ENCODE results near the gene ITGA5. TPM values are rescaled to one million over a fixed set of nuclear protein-coding genes. Genes with fewer than 3 reads are reported as not detected.

ITGA5 gene
- total RNA-seq, 1 experiment from 2014 or later = 12.2 TPM

DNA sequence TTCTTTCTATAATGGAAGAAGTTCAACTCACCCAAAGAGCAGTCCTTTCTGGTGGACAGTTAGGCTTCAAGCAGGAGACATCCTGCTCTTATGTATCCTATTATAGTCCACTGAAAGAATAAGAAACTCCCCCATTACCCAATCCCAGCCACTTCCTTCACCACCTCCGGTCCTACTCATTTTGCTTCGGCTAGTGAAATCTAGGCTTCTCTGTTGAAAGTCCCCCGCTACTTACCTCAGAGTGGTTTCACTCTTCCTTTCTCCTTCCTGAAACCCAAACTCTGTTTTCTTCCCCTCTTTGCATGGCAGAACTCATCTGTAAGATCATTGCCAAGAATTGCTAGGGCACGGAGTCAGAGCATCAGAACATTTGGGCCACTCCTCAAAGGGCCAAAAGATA lies 54.7 kb downstream of the ITGA5 start, which contains the start of gene GPR84:
TSS of gene GPR84 (minus strand) at position 74 of the 400 bp plus-strand sequence. CDS start 635 bp downstream, outside the sequence.
- H4K8ac ChIP-seq (replicated peaks; ENCODE audit: insufficient read length, low read depth, low read length) = no peak within 1 kb of the TSS
- no peak within 1 kb of the TSS for H2AK5ac ChIP-seq (ENCODE audit: insufficient read length, low read length)
- H3K36me3 Mint-ChIP-seq (ENCODE audit: insufficient read depth in 1 of 3, low read depth in 3 of 3) = no peaks in the 10 kb centered on the region
- WGBS (ENCODE audit: extremely low coverage, insufficient read length, low lambda C conversion rate) = no CpG with 5 or more reads among the region's 4 CpGs
- no peak within 1 kb of the TSS for H3K27ac Mint-ChIP-seq
- no peak within 1 kb of the TSS for H3K56ac ChIP-seq (ENCODE audit: insufficient read length, low read depth, low read length)
- no peaks in the 10 kb centered on the region for H3K9me3 Mint-ChIP-seq
- H3K4me1 Mint-ChIP-seq = peaks cover 19 to 21% of the 10 kb centered on the region in 2 experiments
- H2BK120ac ChIP-seq (ENCODE audit: low read depth, low read length, poor library complexity, severe bottlenecking) = no peak within 1 kb of the TSS
- H3K4me2 ChIP-seq (ENCODE audit: insufficient read depth, insufficient read length, low read length) = no peak within 1 kb of the TSS
- DNase-seq = no peak
- H3K14ac ChIP-seq (ENCODE audit: insufficient read depth, low read length) = no peak within 1 kb of the TSS
- H2BK12ac ChIP-seq (ENCODE audit: insufficient read length, low read depth, low read length) = no peak within 1 kb of the TSS
- no peak within 1 kb of the TSS for H3K4me3 Mint-ChIP-seq
- H2BK5ac ChIP-seq (ENCODE audit: insufficient read length, low read length) = no peak within 1 kb of the TSS
- no peak within 1 kb of the TSS for H2BK15ac ChIP-seq (ENCODE audit: low read depth, low read length)
- H3K4ac ChIP-seq (ENCODE audit: low read depth, low read length) = no peak within 1 kb of the TSS
- no peak within 1 kb of the TSS for H4K5ac ChIP-seq (ENCODE audit: insufficient read length, low read depth, low read length)
- no peaks in the 10 kb centered on the region for H3K79me1 ChIP-seq (ENCODE audit: insufficient read depth, low read depth, low read length, poor library complexity, severe bottlenecking)
- no peak within 1 kb of the TSS for H2BK20ac ChIP-seq (ENCODE audit: low read depth, low read length, poor library complexity, severe bottlenecking)
- H3K27me3 Mint-ChIP-seq (ENCODE audit: low read depth) = peaks cover 38% of the 10 kb centered on the region
- no peaks in the 10 kb centered on the region for H3K79me2 ChIP-seq (ENCODE audit: insufficient read depth, low read length)
- H3K27ac ChIP-seq (ENCODE audit: insufficient read length, low read depth, low read length) = no peak within 1 kb of the TSS
- peaks cover 2% of the 10 kb centered on the region; the same call in 1 of the 2 replicates for H3K27me3 ChIP-seq (ENCODE audit: insufficient read depth, low read length)
- H3K23ac ChIP-seq (ENCODE audit: insufficient read length, low read depth, low read length) = no peak within 1 kb of the TSS
- no peak within 1 kb of the TSS for H3K9ac ChIP-seq (ENCODE audit: extremely low read depth, insufficient read length, low read length)
- TF ChIP-seq, protein P1, sequence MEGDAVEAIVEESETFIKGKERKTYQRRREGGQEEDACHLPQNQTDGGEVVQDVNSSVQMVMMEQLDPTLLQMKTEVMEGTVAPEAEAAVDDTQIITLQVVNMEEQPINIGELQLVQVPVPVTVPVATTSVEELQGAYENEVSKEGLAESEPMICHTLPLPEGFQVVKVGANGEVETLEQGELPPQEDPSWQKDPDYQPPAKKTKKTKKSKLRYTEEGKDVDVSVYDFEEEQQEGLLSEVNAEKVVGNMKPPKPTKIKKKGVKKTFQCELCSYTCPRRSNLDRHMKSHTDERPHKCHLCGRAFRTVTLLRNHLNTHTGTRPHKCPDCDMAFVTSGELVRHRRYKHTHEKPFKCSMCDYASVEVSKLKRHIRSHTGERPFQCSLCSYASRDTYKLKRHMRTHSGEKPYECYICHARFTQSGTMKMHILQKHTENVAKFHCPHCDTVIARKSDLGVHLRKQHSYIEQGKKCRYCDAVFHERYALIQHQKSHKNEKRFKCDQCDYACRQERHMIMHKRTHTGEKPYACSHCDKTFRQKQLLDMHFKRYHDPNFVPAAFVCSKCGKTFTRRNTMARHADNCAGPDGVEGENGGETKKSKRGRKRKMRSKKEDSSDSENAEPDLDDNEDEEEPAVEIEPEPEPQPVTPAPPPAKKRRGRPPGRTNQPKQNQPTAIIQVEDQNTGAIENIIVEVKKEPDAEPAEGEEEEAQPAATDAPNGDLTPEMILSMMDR (conservative IDR thresholded peaks at IDR 0.05) = no peak
- peaks cover 4% of the 10 kb centered on the region for H3K23me2 ChIP-seq (ENCODE audit: insufficient read length, low read depth, low read length, poor library complexity, severe bottlenecking)
- no peak within 1 kb of the TSS for H3K18ac ChIP-seq (ENCODE audit: insufficient read length, low read depth, low read length)
- H3T11ph ChIP-seq (ENCODE audit: low read length) = no peak within 1 kb of the TSS
- peaks cover 3% of the 10 kb centered on the region for H4K20me1 ChIP-seq (ENCODE audit: control insufficient read depth, insufficient read depth, insufficient read length)
- H3K4me1 ChIP-seq (ENCODE audit: insufficient read depth, low read length) = no peaks in the 10 kb centered on the region
- no peaks in the 10 kb centered on the region for H3K9me3 ChIP-seq (ENCODE audit: control insufficient read depth, low read depth, low read length)
- no peak within 1 kb of the TSS for H4K91ac ChIP-seq (ENCODE audit: insufficient read length, low read depth, low read length)
- H2AFZ ChIP-seq (ENCODE audit: low read length) = no peak within 1 kb of the TSS
